Right hindlimb (tissue), 1 donor: ENCODE results near the gene TRIM56.
"Not testable (repeated sequence)": the region's sequence is repeated elsewhere in the genome, so short reads cannot be mapped to it uniquely, and the experiment has no call there.

Experiments used
- DNase-seq: peaks from one replicate; pipeline ENCODE4 v3.0.0-alpha.2; 2018

The TRIM56 gene

DNA sequence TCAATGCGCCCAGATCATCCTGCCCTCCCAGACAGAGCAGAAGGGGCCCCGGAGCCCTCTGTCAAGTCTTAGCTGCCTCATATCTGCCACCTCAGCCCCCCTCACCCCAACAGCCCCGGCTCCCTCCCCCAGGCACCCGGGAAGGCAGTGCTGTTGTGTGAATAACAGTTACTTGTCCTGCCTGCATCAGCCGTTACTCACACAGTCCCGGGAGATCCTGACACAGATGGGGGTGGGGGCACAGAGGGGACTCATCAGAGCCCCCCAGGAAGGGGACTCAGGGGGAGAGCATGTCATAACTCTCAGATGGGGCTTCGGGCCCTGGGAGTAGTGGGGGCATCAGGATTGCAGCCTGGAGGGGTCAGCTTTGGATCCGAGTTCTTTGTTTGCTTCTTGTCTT is 29.2 kb downstream of the TRIM56 start:
- DNase-seq, result no peak

DNA sequence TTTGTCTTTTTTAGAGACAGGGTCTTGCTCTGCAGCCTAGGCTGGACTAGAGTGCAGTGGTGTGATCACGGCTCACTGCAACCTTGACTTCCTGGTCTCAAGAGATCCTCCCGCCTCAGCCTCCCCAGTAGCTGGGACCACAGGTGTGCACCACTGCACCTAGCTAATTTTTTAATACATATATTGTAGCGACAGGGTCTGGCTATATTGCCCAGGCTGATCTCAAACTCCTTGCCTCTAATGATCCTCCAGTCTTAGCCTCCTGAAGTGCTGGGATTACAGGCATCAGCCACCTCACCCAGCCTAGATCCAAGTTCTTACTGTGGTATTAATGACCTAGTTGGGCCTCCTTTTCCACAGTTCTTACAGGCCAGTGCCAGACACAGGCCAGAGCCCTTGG is 29.9 kb downstream of the TRIM56 start:
- DNase-seq, result no peak

DNA sequence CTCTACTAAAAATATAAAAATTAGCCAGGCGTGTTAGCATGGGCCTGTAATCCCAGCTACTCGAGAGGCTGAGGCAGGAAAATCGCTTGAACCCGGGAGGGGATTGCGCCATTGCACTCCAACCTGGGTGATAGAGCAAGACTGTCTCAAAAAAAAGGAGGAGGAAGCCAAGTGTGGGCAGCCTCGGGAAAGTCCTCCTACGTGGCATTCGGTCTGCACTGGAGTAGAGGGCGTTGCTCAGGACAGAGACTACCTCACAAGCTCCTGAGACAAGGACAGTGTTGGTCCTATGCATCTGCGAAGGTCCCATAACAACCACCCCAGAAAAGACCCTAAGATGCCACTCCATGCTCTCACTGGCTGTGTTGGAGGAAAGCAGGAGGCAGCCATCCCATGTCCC is 31.6 kb downstream of the TRIM56 start:
- DNase-seq, result no peak

DNA sequence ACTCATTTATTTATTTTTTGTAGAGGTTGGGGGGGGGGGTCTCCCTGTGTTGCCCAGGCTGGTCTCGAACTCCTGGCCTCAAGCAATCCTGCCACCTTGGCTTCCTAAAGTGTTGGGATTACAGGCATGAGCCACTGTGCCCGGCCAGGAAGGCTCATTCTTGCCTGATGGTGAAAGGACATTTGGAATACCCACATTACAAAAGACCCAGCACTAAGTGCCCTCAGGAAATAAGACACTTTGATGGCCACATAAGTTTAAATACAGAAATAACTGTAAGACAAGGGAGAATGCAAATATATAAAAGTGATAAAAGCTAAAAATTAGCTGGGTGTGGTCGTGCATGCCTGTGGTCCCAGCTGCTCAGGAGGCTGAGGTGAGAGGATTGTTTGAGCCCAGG is 33.6 kb downstream of the TRIM56 start:
- no peak for DNase-seq

DNA sequence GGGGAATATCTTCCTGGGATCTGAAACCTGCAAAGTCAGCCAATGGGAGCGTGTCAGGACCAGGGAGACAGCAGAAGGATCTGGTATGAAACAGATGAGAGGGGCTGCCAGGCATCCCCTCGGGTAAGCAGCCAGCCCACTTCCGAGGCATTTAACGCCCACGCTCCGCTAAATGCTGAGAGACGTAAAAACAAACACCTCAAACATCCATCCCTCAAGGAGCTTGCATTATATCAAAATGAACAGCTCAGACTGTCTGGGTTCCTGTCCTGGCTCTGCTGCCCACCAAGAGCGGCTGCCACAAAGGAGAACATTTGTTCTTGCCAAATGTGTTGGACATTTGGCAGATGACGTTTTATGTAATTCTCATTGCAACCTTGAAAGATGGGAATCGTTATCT is 34.6 kb downstream of the TRIM56 start:
- no peak for DNase-seq

DNA sequence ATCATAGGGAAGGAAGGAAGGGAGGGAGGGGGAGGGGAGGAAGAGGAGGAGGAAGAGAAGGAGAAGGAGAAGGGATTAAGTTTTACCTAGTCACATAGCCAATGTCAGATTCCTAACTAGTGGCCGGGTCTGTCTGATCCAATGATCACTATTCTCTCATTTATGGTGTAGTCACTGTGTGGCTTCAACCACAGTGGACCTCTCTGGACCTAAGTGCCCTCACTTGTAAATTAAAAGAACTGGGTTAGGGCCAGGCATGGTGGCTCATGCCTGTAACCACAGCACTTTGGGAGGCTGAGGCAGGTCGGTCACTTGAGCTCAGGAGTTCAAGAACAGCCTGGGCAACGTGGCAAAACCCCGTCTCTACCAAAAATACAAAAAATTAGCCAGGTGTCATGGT is 35.0 kb downstream of the TRIM56 start:
- DNase-seq, result no peak

DNA sequence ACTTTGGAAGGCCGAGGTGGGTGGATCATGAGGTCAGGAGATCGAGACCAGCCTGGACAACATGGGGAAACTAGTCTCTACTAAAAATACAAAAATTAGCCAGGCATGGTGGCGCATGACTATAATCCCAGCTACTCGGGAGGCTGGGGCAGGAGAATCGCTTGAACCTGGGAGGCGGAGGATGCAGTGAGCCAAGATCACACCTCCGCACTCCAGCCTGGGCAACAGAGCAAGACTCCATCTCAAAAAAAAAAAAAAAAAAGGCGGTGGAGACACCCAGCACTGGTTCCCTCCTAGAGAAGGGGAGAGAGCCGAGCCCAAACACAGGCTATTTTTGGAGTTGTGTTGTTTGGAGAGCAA is 36.3 kb downstream of the TRIM56 start:
- DNase-seq, result not testable (repeated sequence)

DNA sequence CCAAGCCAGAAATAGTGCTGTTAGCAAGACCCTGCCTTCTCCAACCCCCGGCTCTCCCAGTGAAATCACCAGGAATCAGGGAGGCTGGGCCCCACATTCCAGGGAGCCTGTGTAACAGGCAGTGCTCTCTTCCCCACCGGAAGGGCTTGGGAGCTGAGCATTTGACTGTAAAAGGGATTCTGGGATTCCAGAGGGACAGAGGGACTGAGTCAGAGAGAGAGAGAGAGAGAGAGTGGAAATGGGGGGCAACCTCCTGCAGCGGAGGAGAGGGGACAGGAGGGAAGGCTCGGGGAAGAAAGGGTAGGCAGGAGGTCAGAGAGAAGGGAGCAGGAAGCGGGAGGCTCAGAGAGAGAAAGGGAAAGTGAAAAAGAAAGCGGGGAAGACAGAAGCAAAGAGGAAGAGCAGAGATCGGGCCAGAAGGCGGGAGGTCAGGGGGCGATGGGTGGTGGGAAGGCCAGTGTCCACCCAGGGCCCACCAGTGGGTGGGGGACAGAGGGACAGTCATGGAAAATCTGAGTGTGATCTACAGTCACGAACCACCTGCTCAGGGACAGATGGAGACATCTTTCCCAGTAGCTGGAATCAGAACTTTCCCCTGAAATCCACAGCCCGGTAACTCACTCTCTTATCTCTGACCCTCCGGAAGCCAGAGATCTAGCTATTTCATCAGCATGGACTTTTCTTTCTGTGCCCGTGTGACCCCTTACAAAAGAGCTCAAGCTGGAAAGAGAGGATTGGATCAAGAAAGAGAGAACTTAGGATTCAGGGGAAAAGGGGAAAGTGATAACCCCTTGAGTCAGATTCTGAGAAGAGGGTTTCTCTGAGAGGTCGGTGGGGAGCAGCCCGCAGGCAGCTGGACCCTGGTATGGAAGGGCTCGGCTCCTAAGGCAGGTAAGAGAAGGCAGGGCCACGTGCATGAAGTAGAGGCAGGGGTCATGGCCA is 37.0 kb downstream of the TRIM56 start:
- peak; percentile 96 for DNase-seq

DNA sequence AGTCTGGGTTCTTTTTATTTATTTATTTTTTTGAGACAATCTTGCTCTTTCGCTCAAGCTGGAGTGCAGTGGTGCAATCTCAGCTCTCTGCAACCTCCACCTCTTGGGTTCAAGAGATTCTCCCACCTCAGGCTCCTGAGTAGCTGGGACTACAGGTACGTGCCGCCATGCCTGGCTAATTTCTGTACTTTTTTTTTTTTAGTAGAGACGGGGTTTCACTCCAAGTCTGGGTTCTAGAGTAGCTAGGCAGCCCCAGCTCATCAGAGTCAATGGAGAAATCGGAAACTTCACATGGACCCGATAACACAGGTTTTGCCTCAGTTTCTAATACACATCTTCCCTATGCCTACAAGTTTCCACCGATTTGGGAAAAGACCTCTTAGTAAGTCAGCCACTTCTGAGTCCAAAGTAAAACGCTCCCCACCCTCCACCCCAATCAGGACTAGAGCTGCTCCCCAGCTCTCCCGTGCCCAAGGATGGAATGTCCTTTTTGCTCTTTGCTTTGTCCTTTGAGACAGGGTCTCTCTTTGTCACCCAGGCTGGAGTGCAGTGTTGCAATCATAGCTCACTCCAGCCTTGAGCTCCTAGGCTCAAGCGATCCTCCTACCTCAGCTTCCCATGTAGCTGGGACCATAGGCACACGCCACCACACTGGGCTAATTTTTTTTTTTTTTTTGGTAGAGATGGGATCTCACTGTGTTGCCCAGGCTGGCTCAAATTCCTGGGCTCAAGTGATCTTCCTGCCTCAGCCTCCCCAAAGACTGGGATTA is 37.8 kb downstream of the TRIM56 start:
- DNase-seq, result no peak

DNA sequence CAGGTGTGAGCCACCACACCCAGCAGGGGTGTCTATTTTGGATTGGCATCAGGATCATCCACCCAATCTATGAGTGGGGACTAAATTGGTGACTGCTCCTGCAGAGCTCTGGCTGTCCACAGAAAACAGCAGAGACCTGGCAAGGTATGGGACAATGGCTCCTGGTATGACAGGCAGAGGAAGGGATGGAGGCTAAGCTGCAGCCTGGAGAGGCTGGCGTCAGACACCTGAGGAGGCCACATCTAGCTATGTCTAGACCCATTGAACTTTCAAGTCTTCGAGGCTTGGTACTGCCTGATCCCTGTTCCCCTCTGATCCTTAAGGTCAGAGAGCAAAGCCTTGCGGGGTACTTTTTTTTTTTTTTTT is 38.4 kb downstream of the TRIM56 start:
- DNase-seq, result no peak

DNA sequence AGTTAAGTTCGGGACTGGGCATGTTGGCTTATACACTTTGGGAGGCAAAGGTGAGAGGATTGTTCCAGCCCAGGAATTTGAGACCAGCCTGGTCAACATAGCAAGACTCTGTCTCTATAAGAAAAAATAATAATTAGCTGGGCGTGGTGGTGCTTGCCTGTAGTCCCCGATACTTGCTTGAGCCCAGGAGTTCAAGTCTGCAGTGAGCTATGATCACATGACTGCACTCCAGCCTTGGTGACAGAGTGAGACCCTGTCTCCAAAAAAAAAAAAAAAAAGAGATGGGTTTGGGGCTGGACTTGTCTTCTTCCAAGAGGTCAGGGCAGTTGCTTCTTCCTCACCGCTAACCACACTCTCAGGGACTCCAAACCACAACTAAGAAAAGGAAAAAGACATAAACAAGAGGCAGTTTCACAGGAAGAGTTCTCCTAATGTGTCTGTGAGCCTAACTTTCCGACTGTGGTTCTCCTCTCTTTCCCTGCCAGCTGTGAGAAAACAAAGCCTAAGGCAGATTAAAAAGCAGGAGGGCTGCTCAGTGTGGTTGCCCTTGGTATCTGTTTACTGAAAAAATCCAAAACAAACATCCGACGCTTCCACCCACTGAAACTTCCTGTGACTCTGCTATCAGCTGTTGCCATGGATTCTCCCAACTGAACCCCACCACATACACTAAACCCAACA is 39.2 kb downstream of the TRIM56 start:
- peak; percentile 39 for DNase-seq

DNA sequence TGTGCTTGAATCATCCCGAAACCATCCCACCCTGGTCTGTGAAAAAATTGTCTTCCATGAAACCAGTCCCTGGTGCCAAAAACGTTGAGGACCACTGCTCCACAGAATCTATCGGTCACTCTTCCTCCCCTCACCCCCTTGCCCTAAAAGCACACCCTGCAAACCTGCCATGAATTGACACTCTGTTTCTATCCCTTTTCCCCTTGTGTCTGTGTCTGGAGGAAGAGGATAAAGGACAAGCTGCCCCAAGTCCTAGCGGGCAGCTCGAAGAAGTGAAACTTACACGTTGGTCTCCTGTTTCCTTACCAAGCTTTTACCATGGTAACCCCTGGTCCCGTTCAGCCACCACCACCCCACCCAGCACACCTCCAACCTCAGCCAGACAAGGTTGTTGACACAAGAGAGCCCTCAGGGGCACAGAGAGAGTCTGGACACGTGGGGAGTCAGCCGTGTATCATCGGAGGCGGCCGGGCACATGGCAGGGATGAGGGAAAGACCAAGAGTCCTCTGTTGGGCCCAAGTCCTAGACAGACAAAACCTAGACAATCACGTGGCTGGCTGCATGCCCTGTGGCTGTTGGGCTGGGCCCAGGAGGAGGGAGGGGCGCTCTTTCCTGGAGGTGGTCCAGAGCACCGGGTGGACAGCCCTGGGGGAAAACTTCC is 40.8 kb downstream of the TRIM56 start:
- peak; percentile 77 for DNase-seq

DNA sequence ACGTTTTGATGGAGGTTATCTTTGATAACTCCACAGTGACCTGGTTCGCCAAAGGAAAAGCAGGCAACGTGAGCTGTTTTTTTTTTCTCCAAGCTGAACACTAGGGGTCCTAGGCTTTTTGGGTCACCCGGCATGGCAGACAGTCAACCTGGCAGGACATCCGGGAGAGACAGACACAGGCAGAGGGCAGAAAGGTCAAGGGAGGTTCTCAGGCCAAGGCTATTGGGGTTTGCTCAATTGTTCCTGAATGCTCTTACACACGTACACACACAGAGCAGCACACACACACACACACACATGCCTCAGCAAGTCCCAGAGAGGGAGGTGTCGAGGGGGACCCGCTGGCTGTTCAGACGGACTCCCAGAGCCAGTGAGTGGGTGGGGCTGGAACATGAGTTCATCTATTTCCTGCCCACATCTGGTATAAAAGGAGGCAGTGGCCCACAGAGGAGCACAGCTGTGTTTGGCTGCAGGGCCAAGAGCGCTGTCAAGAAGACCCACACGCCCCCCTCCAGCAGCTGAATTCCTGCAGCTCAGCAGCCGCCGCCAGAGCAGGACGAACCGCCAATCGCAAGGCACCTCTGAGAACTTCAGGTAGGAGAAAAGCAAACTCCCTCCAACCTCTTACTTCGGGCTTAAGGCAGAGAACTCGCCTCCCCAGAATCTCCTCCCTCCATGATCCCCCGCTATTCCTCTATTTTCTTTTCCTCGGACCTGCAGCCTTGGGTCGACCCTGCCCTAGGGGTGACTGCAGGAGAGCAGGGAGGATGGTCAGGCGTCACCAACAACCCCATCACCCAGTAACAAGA is 41.6 kb downstream of the TRIM56 start, which contains the start of gene SERPINE1:
SERPINE1 (plus strand) TSS at position 454 of the 809 bp plus-strand sequence. CDS start 1,290 bp downstream, outside the sequence.
- peak; percentile 96 for DNase-seq

DNA sequence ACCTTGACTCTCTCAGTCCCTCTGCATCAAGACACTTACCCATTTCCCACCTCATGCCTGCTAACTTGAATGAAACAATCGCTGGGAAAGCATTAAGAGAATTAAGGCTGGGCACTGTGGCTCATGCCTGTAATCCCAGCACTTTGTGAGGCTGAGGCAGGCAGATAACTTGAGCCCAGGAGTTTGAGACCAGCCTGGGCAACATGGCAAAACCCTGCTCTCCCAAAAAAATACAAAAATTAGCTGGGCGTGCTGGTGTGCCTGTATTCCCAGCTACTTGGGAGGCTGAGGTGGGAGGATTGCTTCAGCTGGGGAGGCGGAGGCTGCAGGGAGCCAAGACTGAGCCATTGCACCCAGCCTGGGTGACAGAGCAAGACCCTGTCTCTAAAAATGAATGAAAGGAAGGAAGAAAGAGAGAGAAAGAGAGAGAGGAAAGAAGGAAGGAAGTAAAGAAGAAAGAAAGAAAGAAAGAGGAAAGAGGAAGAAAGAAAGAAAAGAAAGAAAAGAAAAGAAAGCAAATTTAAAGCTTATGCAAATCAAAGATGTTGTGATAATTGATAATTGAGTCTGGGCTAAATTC is 42.3 kb downstream of the TRIM56 start:
- no peak for DNase-seq

DNA sequence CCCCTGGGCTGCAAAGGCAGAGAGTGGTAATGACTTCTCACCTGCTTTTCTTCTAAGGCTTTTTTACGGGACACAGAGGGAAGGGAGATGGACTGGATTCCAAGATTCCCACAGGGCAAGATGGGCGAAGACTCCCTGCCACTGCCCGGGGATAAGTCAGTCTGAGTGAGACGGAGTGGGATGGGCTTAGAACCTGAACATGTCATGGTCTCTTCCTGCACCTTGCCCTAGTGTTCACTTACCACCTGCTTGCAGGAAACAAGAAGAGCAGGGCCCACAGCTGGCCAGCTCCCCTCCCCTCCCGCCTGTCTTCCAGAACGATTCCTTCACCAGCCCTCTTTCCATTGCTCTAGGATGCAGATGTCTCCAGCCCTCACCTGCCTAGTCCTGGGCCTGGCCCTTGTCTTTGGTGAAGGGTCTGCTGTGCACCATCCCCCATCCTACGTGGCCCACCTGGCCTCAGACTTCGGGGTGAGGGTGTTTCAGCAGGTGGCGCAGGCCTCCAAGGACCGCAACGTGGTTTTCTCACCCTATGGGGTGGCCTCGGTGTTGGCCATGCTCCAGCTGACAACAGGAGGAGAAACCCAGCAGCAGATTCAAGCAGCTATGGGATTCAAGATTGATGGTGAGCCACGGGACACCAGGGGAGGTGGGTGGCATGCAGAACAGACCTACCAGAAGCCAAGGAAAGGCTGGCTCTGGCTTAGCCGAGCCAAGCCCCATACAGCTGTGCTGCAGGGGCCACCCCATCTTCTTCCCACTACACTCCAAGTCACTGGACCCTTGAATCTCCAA is 43.0 kb downstream of the TRIM56 start:
- DNase-seq, result no peak

DNA sequence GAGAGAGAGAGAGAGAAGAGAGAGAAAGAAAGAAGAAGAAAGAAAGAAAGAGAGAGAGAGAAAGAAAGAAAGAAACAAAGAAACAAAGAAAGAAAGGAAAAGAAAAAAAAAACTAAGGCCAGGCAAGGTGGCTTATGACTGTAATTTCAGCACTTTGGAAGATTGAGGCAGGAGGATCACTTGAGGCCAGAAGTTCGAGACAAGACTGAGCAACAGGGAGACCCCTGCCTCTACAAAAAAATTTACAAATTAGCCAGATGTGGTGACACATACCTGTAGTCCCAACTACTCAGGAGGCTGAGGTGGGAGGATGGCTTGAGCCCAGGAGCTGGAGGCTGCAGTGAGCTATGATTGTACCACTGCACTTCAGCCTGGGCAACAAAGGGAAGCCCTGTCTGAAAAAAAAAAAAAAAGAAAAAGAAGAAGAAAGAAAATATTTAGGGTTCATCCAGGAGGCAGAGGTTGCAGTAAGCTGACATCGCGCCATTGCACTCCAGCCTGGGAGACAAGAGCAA is 44.4 kb downstream of the TRIM56 start:
- DNase-seq, result no peak

DNA sequence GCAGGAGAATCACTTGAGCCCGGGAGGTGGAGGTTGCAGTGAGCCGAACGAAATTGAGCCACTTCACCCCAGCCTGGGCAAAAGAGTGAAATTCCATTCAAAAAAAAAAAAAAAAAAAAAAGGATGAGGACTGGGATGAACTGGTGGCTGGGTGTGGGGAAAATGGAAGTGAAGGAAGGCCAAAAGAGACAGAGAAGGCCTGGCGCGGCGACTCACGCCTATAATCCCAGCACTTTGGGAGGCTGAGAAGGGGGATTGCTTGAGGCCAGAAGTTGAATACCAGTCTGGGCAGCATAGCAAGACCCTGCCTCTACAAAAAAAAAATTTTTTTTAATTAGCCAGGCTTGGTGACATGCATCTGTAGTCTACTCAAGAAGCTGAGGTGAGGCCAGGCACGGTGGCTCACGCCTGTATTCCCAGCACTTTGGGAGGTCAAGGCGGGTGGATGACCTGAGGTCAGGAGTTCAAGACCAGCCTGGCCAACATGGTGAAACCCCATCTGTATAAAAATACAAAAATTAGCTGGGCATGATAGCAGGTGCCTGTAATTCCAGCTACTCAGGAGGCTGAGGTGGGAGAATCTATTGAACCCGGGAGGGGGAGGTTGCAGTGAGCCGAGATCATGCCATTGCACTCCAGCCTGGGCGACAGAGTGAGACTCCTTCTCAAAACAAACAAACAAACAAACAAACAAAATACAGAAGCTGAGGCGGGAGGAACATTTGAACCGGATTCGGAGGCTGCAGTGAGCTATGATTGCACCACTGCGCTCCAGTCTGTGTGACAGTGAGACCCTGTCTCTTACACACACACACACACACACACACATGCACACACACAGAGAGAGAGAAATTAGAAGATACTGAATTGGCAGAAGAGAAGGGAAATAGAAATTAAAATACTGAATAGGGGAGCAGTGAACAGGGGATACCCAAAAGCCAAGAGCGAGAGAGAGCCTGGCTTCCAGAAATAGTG is 47.6 kb downstream of the TRIM56 start:
- not testable (repeated sequence) for DNase-seq

DNA sequence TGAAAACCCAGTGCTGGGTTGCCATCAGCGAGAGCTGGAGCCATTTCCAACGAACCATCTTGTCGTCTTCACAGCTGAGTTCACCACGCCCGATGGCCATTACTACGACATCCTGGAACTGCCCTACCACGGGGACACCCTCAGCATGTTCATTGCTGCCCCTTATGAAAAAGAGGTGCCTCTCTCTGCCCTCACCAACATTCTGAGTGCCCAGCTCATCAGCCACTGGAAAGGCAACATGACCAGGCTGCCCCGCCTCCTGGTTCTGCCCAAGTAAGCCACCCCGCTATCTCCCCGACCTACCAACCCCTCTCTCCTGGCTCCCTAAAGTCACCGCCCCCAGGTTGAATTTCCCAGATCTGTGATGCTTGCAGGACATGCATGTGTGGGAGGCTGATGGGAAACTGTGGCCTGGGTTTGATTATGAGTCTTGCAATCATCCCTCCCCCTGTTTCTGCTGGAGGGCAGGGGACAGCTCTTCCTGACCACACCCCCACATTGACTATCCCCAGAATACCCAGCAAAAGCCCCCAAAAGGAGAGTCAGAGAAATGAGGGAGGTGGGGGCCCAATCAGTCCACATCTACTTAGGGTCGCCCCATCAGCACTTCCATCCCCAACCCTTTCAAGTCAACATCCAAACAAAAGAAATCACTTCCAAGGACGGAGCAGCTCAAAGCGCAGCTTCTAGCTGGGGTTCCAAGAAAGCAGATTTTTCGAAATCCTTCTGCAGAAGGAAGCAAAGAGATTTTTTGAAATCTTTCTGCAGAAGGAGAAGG is 48.5 kb downstream of the TRIM56 start:
- no peak for DNase-seq
